ENCODE data around the gene MARK4.

- no peak for TF ChIP-seq EZH2 (IDR thresholded peaks at IDR 0.05; ENCODE audit: low read length)
- TF ChIP-seq CTCF (optimal IDR thresholded peaks at IDR 0.05 in 1 of 3, IDR thresholded peaks at IDR 0.05 in 1 of 3, conservative IDR thresholded peaks at IDR 0.05 in 1 of 3; ENCODE audit: extremely low read depth in 1 of 3, insufficient read depth in 2 of 3, low read length in 3 of 3) = no peak
Measured at GRCh38 chr19:45271098-45271734, 20.1 kb downstream of the MARK4 start.
